Rectal smooth muscle tissue (tissue), 1 donor: ENCODE results near the gene GPC6.

Source experiments
- H3K27ac ChIP-seq: one replicate; pipeline ENCODE4 v1.7.0; 2013; ENCODE audit warnings: low read depth, low read length, inconsistent platforms
- H3K27me3 ChIP-seq: one replicate; pipeline ENCODE4 v1.7.0; 2013; ENCODE audit warnings: low read length; ENCODE audit not compliant: control insufficient read depth, insufficient read depth
- H3K36me3 ChIP-seq: one replicate; pipeline ENCODE4 v1.7.0; 2013; ENCODE audit warnings: low read length; ENCODE audit not compliant: control insufficient read depth, insufficient read depth
- H3K4me1 ChIP-seq: one replicate; pipeline ENCODE4 v1.7.0; 2013; ENCODE audit warnings: low read length; ENCODE audit not compliant: control insufficient read depth, insufficient read depth
- H3K4me3 ChIP-seq: one replicate; pipeline ENCODE4 v1.7.0; 2013; ENCODE audit warnings: low read length
- H3K9ac ChIP-seq: one replicate; pipeline ENCODE4 v1.7.0; 2013; ENCODE audit warnings: low read length

Gene GPC6

GRCh38 chr13:93674337-93674755 is 447.7 kb downstream of the GPC6 start:
- H3K9ac ChIP-seq: no peak overlapping the region
- no peak overlapping the region for H3K27ac ChIP-seq
- H3K27me3 ChIP-seq: no peaks in the 10 kb centered on the region
- no peaks in the 10 kb centered on the region for H3K36me3 ChIP-seq
- no peaks in the 10 kb centered on the region for H3K4me1 ChIP-seq
- no peak overlapping the region for H3K4me3 ChIP-seq

DNA sequence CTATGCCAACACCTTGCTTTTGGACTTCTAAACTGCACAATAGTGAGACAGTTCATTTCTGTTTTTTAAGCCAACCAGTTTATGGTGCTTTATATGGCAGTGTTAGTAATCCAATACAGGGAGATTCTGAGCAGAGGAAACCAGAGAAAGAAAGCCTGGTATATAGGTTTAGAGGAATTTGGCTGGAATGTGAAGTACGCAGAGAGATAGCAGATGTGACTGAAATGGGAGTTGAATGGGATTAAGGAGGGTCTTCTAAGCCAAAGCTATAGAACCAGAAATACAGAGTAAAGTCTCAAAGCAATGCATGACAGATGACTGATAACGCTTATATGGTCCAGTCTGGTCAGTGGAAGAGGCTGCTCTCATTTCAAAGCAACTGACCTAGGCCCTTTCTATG is 453.7 kb downstream of the GPC6 start:
- Histone ChIP-seq H3K4me1 (no peaks in the 10 kb centered on the region), H3K27me3 (no peaks in the 10 kb centered on the region), H3K4me3 (no peak overlapping the region), H3K9ac (no peak overlapping the region), H3K27ac (no peak overlapping the region), H3K36me3 (no peaks in the 10 kb centered on the region)

GRCh38 chr13:93685900-93686299 is 459.3 kb downstream of the GPC6 start:
- H3K27me3 ChIP-seq: no peaks in the 10 kb centered on the region
- H3K4me1 ChIP-seq: no peaks in the 10 kb centered on the region
- no peak overlapping the region for H3K4me3 ChIP-seq

DNA sequence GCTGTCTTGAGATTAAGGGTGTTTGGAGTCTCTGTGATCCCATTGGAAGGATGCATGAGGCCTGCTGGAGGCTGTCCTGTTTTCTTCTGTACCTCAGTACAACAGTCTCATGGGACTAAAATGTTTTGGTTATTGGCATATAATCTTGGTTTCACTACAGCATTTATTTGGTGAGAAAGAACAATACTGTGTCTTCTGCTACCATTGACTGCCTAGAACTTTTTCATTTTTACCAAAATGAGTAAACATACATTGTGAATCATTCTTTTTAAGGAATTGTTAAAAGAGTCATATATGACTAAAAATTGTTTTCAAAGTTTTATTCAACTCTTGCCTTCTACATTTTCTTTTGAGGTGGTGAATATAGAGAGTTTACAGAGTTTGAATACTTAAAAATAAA is 459.8 kb downstream of the GPC6 start:
- H3K4me3 ChIP-seq: no peak overlapping the region
- H3K27ac ChIP-seq: no peak overlapping the region
- H3K36me3 ChIP-seq: no peaks in the 10 kb centered on the region
- no peaks in the 10 kb centered on the region for H3K4me1 ChIP-seq
- no peak overlapping the region for H3K9ac ChIP-seq
- no peaks in the 10 kb centered on the region for H3K27me3 ChIP-seq

More at GRCh38 chr13:93685900-93686299, 459.3 kb downstream of the GPC6 start:
- Histone ChIP-seq H3K36me3 (no peaks in the 10 kb centered on the region), H3K9ac (no peak overlapping the region), H3K27ac (no peak overlapping the region)

DNA sequence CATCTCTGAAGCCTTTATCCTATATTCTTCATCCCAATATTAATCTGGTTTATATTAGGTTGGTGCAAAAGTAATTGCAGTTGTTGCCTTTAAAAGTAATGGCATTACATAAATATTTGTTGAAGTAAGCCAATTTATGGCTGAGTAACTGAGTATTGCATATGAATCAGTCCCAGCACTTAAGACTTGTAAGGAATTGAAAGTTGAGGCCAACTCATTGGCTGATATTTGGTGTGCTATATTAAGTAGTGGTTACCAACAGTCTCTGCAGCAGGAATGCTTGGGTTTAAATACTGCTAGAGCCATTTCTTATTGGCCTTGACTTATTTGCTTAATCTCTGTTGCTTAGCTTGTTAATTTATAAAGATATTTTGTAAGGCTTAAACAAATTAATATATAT is 460.7 kb downstream of the GPC6 start:
- Histone ChIP-seq H3K36me3 (no peaks in the 10 kb centered on the region), H3K9ac (no peak overlapping the region), H3K4me3 (no peak overlapping the region), H3K4me1 (no peaks in the 10 kb centered on the region), H3K27me3 (no peaks in the 10 kb centered on the region), H3K27ac (no peak overlapping the region)

- H3K4me1 ChIP-seq: no peaks in the 10 kb centered on the region
- H3K4me3 ChIP-seq: no peak overlapping the region
- H3K27me3 ChIP-seq: no peaks in the 10 kb centered on the region
- H3K27ac ChIP-seq: no peak overlapping the region
- H3K36me3 ChIP-seq: no peaks in the 10 kb centered on the region
- no peak overlapping the region for H3K9ac ChIP-seq
Measured at GRCh38 chr13:93689333-93689732, 462.7 kb downstream of the GPC6 start.

DNA sequence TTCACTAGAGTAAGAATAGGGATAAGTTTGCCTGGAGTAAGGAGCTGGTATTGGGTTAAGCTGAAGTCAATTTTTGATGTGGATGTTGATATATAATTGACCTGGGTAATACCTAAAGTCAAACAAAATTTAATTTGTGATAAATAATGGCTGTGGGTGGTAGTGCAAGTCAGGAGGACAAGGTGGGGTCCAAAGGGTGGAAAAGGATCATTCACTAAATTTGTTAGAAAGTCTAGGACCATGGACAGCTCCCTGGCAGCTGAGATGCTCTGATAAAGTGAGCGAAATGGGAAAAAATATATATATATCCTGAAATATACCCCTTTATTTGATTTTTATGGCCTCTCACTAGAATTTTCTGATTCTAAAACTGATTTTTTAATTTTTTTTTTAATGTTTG is 463.5 kb downstream of the GPC6 start:
- H3K27ac ChIP-seq: no peak overlapping the region
- no peak overlapping the region for H3K9ac ChIP-seq
- no peaks in the 10 kb centered on the region for H3K4me1 ChIP-seq
- H3K36me3 ChIP-seq: no peaks in the 10 kb centered on the region
- H3K4me3 ChIP-seq: no peak overlapping the region
- no peaks in the 10 kb centered on the region for H3K27me3 ChIP-seq

- H3K36me3 ChIP-seq: no peaks in the 10 kb centered on the region
Measured at GRCh38 chr13:93698016-93698613, 471.5 kb downstream of the GPC6 start.

DNA sequence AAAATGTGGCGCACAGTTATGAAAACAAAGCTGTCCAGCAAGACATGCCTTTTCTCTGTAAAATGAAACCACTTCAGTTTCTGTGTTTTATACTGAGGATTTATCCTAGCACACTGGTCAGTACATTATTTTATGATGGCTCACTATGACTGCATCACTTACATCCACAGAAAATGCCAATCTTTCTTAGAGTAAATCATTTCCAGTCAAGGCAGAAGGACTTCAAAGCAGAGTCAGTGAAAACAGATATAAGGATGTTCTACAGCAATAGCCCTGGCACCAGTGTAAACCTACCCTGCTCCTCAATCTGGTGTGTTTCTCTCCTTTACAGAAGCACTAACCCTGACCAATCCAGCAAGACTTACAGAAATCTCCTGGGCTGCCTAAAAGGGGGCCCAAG is 473.5 kb downstream of the GPC6 start:
- no peak overlapping the region for H3K9ac ChIP-seq
- H3K4me3 ChIP-seq: no peak overlapping the region
- H3K4me1 ChIP-seq: no peaks in the 10 kb centered on the region
- H3K27me3 ChIP-seq: no peaks in the 10 kb centered on the region
- H3K36me3 ChIP-seq: no peaks in the 10 kb centered on the region
- no peak overlapping the region for H3K27ac ChIP-seq

More at GRCh38 chr13:93698016-93698613, 471.5 kb downstream of the GPC6 start:
- no peak overlapping the region for H3K9ac ChIP-seq
- H3K4me1 ChIP-seq: no peaks in the 10 kb centered on the region
- no peaks in the 10 kb centered on the region for H3K27me3 ChIP-seq
- H3K27ac ChIP-seq: no peak overlapping the region
- H3K4me3 ChIP-seq: no peak overlapping the region

- H3K9ac ChIP-seq: no peak overlapping the region
- no peak overlapping the region for H3K4me3 ChIP-seq
- H3K36me3 ChIP-seq: no peaks in the 10 kb centered on the region
- no peak overlapping the region for H3K27ac ChIP-seq
- peaks cover 5% of the 10 kb centered on the region for H3K4me1 ChIP-seq
- no peaks in the 10 kb centered on the region for H3K27me3 ChIP-seq
Measured at GRCh38 chr13:93708308-93709075, 481.9 kb downstream of the GPC6 start.

- no peak overlapping the region for H3K9ac ChIP-seq
- H3K27ac ChIP-seq: no peak overlapping the region
- no peaks in the 10 kb centered on the region for H3K27me3 ChIP-seq
- H3K4me3 ChIP-seq: no peak overlapping the region
- H3K36me3 ChIP-seq: no peaks in the 10 kb centered on the region
- H3K4me1 ChIP-seq: peaks cover 5% of the 10 kb centered on the region
Measured at GRCh38 chr13:93709506-93710244, 483.1 kb downstream of the GPC6 start.

DNA sequence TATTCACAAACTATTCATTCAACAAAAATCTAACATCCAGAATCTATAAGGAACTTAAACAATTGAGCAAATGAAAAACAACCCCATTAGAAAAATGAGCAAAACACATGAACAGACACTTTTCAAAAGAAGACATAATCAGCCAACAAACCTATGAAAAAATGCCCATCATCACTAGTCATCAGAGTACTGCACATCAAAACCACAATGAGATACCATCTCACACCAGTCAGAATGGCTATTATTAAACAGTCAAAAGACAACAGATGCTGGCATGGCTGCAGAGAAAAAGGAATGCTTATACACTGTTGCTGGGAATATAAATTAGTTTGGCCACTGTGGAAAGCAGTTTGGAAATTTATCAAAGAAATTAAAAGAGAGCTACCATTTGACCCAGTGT is 487.6 kb downstream of the GPC6 start:
- Histone ChIP-seq H3K9ac (no peak overlapping the region), H3K4me3 (no peak overlapping the region), H3K27me3 (no peaks in the 10 kb centered on the region), H3K27ac (no peak overlapping the region), H3K36me3 (no peaks in the 10 kb centered on the region), H3K4me1 (no peaks in the 10 kb centered on the region)
